Keratinocyte (primary cell): ENCODE data around the gene GPR183.

Source experiments
- EZH2 ChIP-seq: IDR thresholded peaks from one replicate; pipeline ENCODE4 v1.6.1; 2012; ENCODE audit warnings: inconsistent platforms, mild to moderate bottlenecking, low read length, moderate library complexity
- TF ChIP-seq, protein P1 (sequence below), 3 experiments: IDR thresholded peaks in 1 of 3; conservative IDR thresholded peaks in 1 of 3; optimal IDR thresholded peaks in 1 of 3; 2 replicates in 2 of 3; 3 replicates in 1 of 3; pipeline versions ENCODE3 to v1.5.1; 2011; ENCODE audit warnings: low read length in 3 of 3, mild to moderate bottlenecking in 3 of 3, moderate library complexity in 2 of 3, control low read depth in 1 of 3, inconsistent platforms in 1 of 3; ENCODE audit not compliant: insufficient read depth in 2 of 3; ENCODE audit errors: extremely low read depth in 1 of 3

GRCh38 chr13:99285432-99286182 is 21.6 kb downstream of the GPR183 start:
- TF ChIP-seq, protein P1, sequence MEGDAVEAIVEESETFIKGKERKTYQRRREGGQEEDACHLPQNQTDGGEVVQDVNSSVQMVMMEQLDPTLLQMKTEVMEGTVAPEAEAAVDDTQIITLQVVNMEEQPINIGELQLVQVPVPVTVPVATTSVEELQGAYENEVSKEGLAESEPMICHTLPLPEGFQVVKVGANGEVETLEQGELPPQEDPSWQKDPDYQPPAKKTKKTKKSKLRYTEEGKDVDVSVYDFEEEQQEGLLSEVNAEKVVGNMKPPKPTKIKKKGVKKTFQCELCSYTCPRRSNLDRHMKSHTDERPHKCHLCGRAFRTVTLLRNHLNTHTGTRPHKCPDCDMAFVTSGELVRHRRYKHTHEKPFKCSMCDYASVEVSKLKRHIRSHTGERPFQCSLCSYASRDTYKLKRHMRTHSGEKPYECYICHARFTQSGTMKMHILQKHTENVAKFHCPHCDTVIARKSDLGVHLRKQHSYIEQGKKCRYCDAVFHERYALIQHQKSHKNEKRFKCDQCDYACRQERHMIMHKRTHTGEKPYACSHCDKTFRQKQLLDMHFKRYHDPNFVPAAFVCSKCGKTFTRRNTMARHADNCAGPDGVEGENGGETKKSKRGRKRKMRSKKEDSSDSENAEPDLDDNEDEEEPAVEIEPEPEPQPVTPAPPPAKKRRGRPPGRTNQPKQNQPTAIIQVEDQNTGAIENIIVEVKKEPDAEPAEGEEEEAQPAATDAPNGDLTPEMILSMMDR (optimal IDR thresholded peaks at IDR 0.05 in 1 of 3, IDR thresholded peaks at IDR 0.05 in 1 of 3, conservative IDR thresholded peaks at IDR 0.05 in 1 of 3; ENCODE audit: extremely low read depth in 1 of 3, insufficient read depth in 2 of 3, low read length in 3 of 3): no peak
- no peak for TF ChIP-seq EZH2
